ENCODE results near the gene TSFM.
"Not testable (repeated sequence)": the region's sequence is repeated elsewhere in the genome, so short reads cannot be mapped to it uniquely, and the experiment has no call there.

Gene TSFM

DNA sequence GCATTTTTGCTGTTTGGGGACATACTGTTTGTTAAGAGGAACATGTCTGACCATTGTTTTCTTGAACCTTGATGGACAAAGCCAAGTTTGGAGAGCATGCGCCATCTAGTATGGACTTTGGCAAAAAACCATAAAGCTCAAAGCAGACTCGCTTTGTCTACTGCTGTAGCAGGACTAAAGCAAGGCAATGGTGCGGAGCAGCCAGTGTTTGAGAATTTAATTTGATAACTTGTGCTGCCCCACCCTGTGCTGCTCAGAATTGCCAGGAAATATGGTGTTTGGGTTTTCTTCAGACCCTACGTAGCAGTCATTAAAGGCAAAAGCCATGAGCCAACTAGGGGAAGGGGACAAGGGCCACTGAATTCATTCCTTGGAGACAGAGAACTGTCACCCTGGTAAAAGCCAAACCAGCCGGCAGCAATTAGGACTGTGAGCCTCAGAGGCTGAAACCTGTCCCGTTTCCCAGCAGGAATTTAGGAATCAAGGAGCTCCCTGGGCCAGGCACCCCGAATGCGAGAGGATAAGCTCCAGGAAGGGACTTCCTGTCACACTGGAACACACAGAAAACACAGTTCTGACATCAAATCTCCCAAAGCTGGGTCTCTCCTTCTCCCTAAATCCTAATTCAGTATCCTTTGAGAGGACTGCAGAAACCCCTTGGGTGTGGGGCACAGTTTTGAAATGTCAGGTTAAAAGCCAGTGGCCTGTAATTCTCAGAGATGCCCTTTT, 34.8 kb downstream of the TSFM start:
- DNase-seq, result no peak

DNA sequence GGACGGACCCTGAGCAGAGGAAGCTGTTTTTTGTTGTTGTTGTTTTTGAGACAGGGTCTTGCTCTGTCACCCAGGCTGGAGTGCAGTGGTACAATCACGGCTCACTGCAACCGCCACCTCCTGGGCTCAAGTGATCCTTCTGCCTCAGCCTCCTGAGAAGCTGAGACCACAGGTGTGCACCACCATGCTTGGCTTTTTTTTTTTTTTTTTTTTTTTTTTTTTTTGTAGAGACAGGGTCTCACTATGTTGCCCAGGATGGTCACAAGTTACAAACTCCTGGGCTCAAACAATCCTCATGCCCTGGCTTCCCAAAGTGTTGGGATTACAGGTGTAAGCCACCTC, 35.4 kb downstream of the TSFM start:
- not testable (repeated sequence) for DNase-seq

DNA sequence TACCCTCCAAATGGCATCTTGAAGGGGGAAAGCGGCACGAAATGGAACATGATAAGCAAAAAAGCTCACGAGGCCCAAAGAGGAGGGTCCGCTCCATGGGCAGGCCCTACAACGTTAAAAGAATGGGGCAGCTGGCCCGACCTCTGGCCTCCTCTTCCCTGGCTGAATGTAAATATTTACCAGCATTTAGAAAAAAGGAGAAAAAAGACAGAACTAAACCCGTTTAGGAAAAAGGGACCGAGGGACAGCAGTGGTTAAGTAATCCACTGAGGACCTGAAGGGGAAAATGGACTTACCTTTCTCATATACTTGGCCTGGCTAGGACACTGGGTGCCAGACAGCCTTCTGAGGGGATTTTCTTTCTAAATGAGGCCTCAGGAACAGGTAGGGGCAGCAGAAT, 37.5 kb downstream of the TSFM start:
- not testable (repeated sequence) for DNase-seq

DNA sequence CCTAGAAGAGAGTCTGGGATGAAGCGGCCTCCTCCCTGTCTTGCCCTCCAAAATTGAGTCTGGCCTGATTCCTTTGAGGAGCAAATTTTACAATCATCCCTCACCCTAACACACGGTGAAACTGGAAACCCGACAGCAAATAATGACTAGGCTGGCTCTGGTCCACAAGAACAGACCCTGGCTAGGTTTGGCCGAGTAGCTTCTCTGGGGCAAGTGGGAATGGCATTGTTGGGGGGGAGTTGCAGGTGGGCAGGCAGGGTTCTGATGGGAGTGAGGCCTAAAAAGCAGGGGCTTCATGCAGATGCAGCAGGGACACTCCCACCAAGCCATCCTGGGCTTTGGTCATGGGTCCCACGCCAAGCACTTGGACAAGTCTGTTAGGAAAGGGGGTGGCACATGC, 38.4 kb downstream of the TSFM start:
- DNase-seq, result not testable (repeated sequence)

DNA sequence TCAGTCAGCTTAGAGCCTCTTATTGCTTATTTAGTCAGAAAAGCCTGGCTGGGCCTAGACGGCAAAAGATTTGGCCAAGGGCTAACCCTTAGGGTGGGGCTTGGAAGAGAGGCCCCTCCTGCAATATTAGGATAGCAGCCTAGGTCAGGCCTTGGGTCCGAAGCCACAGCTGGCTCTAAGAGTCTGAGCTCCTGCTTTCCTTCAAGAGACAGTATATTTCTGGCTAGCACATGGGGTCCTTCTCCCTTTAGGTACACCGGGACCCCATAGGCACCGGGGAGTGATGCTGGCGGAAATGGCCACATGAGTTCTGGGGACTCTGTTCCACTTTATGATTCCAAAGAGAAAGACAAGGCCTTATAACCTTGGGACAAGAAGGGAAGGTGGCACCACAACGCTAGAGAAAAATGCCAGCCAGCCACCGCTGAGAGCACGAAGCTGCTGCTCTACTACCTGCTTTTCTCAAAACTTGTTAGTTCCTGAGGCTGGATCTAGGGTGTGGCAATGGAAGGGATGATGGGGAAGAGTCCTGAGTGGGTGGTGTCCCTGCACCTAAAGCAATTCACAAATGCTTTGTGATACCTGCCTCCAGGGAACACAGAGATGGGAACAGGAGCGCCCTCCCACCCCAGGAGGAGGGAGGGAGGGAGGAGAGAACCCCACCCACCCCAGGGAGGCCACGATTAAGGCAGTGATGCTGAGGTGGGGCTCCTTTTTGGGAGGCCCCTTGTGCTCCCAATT, 39.1 kb downstream of the TSFM start:
- no peak for DNase-seq

DNA sequence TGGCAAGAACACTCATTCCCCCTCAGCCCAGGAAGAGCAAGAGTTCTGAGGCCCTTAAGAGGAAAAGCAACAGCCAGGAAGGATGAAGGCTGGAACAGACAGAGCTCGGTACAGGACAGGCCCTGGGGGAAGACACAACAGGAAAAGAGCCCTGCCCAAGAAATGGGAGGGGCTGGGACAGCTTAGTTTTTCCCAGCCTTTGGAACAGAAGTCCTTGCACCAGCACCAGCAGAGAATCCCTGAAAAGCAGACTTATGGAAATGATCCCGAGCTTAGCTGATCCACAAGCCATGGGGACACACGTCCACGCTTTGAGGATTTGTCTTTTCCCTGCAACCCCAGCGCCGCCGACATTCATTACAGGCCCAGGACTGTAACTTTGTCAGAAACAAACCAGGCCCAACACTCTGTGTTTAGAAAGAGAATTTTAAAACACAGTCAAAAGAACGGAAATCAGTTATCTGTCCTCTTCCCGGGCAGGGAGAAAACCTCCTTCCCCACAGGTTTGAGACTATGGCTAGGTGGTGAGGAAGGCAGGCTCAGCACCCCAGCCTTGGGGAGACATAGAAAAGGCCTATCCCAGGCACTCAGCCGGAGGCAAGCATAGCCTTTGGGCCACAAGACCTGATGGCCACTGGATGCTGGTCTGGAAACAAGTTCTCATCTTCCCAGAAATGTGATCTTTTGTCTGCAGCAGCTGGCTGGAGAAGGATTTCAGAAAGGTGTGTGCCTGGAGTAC, 40.0 kb downstream of the TSFM start:
- no peak for DNase-seq

DNA sequence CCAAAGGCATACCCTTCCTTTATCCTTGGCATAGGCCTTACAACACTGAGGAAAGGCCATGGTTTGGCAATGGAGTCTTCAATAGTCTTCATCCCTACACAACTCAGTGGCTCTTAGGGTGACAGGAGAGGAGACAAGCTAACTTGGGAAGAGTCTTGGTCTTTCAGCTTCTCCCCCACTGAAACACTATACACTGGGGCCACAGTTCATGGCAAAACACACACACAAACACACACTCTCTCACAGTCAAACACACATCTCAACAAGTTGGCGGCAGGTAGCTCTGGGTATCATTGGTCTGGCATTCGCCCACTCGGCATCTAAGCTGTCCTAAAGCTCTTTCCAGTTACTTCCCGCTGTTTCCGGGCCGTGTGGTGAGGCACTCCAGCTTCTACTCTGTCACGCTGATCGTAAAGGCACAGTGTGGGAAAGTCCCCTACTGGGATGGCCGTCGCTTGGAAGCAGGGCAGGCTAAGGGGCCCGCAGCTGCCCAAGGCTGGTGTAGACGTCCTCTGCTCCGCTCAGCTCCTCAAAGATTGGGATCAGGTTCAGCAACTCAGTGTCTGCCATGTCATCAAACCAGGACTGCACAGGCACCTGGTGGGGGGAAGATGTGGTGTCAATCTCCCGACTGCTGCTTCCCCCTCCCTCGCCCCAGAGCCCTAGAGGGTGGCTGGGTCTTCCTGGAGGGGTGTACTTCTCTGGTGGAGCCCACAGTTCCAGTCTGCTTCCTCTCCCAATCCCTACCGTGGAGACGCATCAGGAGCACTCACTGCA, 40.7 kb downstream of the TSFM start:
- DNase-seq, result no peak

DNA sequence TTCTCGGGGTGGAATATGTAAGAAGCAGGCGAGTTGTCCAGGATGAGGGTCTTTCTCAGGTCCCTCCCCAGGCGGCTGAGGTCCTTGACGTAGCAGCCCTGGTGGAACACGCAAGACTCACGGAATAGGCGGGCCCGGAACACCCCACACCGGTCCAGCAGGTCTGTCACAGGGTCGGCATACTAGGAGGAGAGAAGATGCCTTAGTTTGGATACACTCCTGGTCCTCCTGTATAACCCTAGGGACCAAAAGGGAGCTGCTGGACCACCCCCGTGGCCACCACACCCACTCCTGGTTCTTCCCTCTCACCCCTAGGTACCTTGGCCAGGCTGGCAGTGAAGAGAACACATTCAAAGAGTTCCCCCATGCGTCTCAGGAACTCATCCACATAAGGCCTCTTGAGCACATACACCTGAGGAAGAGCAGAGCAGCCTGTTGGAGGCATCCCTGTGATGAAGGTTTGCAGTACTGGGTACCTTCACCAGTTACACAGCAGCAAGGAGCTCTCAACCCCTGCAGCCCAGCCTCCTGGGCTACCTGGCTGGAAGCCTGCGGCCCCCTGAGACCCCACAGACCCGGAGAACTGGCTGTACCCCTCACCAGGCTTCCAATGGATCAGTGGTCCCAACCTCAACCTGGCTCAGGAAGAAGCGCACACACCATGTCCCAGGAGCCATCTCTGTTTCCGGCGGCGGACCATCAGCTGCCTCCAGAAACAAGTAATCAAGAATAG, 41.5 kb downstream of the TSFM start:
- DNase-seq, result no peak

DNA sequence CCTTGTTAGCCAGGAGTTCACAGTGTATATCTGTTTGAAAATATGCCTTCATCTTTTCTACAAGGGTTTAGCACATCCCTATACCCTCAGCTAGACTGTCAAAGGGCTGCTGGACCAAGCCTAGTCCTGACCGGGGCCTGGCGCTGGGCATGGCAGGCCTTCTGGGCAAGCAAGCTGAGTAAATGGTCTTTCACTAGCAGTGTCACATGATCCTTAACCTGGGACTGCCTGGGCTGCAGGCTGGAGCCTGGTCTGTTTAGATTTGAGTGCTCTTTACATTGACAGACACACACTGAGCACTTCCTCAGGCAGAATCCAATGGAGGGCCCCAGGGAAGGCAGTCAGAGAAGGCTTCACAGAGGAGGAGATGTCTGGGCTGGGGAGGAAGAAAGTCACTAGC, 42.9 kb downstream of the TSFM start:
- no peak for DNase-seq

DNA sequence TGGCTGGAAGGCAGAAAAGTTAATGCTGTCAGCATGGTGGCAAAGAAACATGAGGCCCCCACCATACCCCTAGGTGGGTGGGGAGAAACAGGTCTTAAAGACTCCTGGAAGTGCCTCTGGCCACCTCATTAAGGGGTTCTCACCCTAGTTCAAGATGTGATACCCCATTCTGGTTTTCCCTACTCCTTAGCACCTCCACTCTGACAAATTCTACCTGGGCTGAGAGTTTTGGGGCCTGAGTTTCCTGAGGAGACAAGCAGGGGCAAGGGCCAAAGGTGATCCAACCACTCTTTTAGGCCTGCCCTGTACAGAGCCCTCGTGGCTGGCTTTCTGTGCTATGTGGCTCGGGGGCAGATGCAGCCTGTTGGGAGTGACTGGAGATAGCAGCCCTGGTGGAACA, 43.8 kb downstream of the TSFM start:
- DNase-seq, result no peak

DNA sequence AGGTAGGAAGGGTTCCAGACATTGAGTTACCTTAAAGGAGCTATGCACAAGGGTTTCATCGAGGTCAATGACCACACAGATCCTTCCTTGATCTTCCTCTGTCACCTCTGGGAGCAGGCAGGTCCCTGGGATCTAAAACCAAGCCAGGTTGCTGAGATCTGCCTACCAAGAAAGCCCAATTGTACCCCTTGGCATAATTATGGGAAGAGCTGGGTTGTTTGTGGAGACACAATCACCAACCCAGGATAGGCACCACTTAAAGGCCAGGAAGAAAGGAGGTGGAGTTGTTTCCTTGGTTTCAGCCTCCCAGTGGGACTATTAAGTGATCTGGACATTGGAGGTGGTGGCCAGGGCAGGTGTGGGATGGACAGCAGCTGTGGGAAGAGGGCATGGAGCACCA, 44.4 kb downstream of the TSFM start:
- DNase-seq, result no peak

DNA sequence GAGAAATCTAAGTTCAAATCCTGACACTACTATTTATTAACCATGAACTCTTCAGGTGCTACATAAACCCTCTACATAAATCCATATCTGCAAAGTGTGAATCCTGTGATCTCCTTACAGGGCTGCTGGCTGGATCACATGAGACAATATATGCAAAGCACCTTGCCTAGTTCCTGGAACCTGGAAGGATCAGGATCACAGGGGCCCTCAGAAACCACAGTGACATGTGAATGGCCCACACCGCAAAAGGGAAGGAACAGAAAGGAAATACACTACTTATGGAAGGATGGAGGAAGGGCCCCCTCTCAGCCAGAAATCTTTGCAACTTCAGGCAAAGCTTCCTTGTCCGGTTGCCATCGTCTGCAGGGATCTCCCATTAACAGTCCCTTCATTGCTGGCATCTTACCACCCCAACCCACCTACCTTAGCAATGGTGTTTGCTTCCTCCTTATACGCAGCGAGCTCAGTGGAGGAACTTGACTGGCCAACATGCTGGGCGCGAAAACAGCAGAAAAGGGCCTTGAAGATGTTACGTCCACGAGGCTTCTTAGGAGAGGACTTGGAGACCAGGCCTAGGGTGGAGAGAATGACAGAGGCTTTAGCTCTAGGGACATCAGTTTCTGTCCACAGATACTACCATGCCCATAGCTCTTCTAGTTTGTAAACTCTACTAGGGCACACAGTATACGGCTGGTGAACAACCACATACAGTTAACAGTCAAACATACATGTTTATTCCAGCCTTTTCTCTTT, 46.6 kb downstream of the TSFM start:
- DNase-seq, result no peak

DNA sequence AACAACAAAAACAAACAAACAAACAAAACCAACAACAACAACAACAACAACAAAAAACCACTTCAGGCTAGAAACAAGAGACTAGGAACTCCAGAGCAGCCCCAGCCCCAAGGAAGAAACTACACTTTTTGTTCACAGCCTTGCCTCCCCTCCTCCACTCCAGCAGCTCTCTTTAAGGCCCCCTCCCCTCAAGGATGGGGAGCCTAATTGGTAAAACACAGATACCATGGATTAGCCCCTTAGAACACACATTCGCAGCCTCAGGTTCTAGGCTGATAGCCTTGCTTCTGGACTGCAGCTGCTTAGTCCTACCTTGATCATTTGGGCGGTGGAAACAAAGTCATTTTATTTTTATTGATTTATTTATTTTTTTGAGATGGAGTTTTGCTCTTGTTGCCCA, 47.8 kb downstream of the TSFM start:
- no peak for DNase-seq

DNA sequence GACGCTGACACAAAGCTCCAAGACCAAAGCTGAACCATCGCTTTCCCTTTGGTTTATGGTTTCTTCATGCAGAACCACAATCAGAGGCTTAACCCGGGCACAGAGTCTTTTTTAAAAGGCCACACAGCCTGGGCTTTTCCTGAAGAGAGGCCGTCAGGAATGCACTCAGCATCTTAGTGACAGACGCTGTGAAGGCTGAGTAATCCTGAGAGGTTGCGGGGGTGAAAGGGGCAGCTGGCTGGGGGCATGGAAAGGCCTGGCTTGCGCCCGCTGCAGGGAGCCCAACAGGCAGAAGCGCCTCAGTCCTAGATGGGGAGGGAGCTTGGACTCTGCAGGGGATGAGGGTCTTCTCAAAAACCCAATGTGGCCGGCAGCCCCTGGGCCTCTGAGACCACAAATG, 50.4 kb downstream of the TSFM start:
- no peak for DNase-seq

DNA sequence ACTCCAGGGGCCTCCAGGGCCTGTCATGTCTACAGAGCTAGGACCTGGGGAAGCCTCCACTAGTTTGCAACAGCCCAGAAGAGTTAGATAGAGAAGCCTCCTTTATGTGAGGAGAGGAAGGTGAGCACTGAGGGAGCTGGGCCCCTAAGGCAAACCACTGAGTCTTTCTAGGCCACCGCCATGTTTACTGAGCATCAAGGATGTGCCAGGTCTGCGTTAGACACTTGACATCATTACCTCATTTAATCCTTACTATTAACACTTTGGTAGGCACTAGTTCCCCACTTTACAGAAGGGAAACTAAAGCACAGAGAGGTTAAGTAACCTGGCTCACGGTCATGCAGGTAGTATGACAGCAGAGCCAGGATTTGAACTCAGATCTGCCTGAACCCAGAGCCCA, 51.1 kb downstream of the TSFM start:
- no peak for DNase-seq

DNA sequence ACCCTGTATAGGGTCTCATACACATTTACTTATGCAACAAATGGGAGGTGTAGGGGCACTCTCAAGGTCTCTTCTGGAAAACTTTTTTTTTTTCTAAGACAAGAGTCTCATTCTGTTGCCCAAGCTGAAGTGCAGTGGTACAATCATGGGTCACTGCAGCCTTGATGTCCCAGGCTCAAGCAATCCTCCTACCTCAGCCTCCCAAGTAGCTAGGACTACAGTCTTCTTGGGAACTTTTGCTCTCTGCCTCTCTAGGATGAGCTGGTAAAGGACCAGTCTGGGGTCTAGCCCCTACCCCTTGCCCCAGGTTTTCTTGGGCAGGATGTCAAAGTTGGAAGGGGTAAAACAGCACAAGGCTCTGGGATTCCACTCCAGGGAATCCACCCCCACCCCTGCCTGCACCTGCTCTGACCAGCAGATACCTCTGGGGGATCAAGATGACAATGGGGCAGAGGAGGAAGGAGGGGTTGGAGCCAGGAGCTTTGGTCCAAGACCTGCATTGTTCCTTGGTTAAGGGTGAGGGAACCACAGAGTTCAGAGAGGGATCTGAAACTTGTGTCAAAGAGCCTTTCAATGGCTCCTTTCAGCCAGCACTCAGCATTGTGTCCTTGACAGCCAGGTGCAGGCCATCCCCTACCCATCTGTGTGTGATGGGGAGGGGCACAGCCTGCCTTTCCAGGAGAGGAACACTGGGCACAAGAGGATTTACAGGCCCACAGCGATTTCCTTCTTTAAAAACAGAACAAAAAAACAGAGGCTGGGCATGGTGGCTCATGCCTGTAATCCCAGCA, 51.7 kb downstream of the TSFM start:
- DNase-seq, result no peak

DNA sequence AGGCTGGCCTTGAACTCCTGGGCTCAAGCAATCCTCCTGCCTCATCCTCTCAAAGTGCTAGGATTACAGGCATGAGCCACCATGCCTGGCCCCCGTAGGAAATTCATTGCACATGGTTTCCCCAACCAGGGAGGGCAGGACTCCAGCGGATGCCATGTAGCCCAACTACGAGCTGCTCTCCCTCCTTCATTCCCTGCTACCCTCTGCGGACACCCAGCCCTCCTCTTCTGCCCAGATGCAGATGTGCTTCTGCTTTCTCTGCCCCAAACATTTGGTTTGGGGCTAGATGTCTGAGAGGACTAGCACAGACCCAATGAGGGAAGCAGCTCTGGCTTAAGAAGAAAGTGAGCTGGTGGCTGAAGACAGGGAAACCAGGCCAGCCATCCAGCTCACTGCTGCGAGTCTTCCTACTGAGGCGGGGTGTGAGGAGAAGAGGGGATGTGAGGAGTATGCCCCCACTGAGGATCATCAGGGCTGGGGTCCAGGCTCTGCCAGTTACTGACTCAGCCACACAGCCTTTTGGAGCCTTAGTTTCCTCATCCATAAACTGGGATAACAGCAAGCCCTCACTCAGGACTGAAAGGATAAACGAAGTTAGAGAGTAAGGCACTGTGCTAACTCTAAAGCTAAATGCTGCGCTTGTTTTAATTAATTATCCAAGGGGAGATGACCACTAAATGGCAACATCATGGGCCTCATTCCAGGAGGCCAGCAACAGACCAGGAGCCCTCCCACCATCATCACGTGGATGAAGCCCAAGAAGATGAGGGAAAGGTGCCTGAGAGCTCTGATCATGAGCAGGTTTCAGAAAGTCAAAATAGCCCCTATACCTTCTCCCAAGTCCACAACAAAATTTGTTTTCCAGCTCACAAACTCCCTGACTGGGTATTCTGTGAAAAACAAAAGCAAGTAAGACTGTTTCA, 53.0 kb downstream of the TSFM start:
- no peak for DNase-seq

DNA sequence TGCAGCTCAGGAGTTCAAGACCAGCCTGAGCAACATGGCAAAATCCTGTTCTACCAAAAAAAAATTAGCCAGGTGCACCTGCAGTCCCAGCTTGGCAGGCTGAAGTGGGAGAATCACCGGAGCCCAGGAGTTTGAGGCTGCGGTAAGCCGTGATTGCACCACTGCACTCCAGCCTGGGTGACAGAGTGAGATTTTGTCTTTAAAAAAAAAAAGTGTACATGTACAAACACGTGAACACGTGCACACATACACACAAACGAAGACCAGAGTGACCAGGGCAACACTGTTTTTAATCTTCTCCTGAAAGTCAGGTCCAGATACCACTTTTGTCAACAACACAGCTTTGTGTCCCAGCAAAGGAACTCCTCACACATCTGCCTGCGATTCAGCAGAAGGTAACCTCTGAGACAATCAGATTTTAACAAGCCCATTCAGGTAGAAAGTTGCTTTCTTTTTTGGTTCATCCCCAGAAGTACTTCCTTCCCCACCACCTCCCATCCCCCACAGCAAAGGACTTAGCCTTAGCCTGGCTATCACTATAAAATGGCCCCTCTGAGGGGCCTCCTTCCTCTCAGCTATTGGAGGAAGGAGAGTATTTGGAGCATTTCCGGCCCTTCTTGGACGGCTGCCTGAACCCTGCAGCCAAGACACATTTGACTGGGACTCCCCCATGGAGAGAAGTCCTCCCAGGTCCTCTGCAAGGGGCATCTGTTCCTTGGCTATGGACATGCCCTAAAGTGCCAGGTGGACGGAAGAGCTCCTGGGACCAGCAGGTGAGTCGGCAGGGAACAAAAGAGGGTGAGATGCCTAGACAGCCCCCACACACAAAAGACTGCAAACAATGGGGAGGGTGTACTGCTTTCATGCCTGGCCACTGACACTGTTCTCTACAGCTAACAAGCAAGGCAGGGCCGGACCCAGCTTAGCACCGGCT, 54.1 kb downstream of the TSFM start:
- peak; percentile 55 for DNase-seq
